Subcutaneous adipose tissue (tissue), 4 donors: ENCODE results near the gene TIPIN. TPM values are rescaled to one million over a fixed set of nuclear protein-coding genes. Genes with fewer than 3 reads are reported as not detected.

Experiments
- total RNA-seq, 4 donors: library from RNA; depleted of rRNA; stranded (reverse); fragments of >200 nt; gene quantifications; one replicate each; pipeline ENCODE4 v1.1.0, GENCODE V29; 2016
- TF ChIP-seq, protein P1 (sequence below): fragments of 450-650 bp; IDR thresholded peaks from one replicate; pipeline ENCODE4 v1.5.1; 2016; ENCODE audit warnings: low read depth, mild to moderate bottlenecking, control low read depth, antibody characterized with exemption, moderate library complexity

Gene TIPIN
- total RNA-seq, 4 donors from 2014 or later = 2.2 to 11.6 (median 7.1) TPM

DNA sequence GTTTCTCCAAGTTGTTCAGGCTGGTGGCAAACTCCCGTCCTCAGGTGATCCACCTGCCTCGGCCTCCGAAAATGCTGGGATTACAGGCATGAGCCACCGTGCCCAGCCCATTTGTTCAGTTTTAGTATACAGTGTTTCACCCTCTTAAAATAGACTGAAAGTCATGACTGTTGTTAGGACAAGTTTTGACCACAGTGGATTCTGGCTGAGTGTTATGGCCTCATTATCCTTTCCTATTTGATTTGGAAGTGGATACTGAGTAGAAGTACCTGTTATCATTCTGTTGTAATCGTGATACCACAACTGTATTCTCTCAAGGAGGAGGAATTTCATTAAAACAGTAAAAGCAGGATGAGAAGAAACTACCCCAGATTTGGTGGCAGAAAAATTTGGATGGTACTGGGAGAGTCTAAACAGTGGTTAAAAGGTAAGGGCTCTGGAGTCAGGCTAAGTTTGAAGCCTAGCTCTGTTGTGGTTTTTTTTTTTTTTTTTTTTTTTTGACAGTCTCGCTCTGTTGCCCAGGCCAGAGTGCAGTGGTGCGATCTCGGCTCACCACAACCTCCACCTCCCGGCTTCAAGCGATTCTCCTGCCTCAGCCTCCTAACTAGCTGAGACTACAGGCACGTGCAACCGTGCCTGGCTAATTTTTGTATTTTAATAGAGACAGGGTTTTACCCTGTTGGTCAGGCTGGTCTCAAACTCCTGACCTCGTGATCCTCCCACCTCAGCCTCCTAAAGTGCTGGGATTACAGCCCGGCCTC is 32.8 kb upstream of the TIPIN start:
- TF ChIP-seq, protein P1, sequence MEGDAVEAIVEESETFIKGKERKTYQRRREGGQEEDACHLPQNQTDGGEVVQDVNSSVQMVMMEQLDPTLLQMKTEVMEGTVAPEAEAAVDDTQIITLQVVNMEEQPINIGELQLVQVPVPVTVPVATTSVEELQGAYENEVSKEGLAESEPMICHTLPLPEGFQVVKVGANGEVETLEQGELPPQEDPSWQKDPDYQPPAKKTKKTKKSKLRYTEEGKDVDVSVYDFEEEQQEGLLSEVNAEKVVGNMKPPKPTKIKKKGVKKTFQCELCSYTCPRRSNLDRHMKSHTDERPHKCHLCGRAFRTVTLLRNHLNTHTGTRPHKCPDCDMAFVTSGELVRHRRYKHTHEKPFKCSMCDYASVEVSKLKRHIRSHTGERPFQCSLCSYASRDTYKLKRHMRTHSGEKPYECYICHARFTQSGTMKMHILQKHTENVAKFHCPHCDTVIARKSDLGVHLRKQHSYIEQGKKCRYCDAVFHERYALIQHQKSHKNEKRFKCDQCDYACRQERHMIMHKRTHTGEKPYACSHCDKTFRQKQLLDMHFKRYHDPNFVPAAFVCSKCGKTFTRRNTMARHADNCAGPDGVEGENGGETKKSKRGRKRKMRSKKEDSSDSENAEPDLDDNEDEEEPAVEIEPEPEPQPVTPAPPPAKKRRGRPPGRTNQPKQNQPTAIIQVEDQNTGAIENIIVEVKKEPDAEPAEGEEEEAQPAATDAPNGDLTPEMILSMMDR = no peak

DNA sequence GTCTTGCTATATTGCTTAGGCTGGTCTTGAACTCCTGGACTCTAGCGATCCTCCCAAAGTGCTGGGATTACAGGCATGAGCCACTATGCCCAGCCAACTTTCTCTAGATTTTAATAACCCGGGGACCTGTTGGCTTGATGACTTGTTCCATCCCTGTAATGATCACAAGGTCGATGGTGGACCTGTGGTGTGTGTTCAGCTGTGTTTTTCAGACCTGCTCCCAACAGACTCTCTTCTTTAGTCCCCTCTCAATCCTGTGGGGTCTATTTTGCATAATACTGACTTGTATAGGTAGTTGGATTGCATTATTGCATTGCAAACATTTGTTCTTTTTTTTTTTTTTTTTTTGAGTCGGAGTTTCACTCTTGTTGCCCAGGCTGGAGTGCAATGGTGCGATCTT is 32.1 kb upstream of the TIPIN start:
- TF ChIP-seq, protein P1 = no peak

DNA sequence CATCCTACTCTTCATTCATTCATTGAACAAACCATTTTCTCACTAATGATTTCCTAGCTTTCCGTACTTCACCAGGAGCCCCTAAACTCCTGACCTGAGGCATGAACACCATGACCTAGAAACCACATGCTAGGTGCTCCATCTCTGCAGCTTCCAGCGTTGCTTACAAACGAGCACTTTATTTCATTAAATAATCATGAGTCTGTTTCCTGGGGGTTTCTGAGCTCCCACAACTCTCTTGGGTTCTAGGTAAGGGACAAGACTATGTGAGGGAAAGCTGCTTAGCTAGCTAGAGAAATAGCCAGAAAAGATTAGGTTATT is 31.5 kb upstream of the TIPIN start:
- TF ChIP-seq, protein P1 = no peak

DNA sequence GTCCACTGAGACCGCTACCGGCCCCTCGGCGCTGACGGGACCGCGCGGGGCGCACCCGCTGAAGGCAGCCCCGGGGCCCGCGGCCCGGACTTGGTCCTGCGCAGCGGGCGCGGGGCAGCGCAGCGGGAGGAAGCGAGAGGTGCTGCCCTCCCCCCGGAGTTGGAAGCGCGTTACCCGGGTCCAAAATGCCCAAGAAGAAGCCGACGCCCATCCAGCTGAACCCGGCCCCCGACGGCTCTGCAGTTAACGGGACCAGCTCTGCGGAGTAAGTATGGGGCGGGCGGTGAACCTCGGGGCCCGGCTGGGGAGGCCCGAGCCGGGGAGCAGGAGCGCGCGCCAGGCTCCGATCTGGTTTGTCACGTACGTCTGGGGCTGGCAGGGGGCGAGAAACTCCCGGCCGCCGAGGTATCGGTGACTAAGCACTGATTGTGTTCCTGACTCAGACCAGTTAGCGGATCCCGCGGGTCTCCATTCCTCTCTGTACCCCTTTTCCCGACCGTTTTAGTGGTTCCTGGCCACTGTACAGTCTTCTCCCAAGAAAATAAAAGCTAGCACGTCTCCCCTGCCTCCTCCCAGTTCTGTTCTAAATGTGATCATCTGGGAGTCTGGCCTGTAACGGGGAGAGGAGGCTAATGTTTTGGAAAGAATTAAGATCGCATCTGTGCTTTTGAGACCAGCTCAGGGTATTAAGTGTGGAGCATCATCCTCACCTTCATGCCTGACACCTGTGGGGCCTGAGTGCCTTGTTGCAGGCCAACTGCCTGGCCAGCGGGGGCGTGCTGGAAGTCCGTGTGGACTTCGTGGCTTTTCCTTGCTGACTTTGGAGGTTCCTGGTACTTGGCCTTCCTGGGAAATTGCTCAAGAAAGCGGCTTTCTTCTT is 30.9 kb upstream of the TIPIN start:
- TF ChIP-seq, protein P1 = no peak

DNA sequence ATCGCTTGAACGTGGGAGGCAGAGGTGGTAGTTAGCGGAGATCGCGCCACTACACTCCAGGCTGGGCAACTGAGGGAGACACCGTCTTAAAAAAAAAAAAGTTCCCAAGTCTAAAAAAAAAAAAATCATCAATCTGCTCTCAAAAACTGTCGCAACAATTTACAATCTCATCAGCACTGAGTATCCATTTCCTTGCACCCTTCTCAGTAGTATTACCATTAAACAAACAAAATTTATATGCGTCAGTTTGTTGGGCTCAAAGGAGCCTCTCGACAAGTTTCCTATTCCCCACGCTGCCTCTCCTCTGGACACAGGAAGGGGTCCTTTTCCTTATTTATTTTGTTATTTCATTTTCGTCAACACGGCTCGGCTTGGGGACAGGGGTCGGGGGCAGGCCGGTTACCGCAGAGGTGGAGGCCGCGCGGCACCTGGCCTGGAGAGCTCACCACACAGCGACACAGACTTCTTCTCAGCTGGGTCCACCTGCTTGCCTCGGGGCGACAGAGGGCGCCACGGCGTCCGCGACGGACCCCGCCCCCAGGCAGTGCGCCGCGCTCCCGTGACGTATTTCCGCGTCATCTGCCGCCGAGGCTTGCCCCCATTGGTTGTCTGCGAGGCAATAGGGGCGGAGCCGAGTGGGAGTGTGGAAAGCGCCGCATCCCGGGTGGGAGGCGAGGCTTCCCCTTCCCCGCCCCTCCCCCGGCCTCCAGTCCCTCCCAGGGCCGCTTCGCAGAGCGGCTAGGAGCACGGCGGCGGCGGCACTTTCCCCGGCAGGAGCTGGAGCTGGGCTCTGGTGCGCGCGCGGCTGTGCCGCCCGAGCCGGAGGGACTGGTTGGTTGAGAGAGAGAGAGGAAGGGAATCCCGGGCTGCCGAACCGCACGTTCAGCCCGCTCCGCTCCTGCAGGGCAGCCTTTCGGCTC is 30.0 kb upstream of the TIPIN start, which contains the start of gene MAP2K1:
MAP2K1 (plus strand) TSS at position 709 of the 920 bp plus-strand sequence. CDS start 436 bp downstream, outside the sequence.
- TF ChIP-seq, protein P1 = no peak

DNA sequence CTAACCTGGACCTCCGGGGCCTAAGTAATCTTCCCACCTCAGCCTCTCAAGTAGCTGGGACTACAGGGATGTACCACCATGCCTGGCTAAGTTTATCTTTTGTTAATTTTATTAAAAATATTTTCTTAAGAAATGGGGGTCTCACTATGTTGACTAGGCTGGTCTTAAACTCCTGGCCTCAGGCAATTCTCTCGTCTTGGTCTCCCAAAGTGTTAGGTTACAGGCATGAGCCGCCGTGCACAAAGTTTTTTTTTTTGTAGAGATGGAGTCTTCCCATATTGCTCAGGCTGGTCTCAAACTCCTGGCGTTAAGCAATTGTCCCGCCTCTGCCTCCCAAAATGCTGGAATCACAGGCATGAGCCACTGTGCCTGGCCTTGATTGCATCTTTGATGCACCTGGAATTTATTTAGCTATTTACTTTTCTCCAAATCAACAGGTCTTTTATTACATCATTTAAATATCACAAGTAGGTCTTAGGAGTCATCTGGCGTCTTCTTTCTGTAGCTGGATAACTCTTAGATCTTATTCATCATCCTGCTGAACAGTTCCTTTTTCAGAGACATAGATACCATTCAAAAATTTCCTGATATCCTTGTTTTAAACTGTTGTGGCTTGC is 22.4 kb upstream of the TIPIN start:
- TF ChIP-seq, protein P1 = no peak
